ENCODE measurements around the gene INPP5J. TPM values are rescaled to one million over a fixed set of nuclear protein-coding genes. Genes with fewer than 3 reads are reported as not detected.

INPP5J gene
- polyA plus RNA-seq, 1 donor from 2014 or later: 3.7 TPM

DNA sequence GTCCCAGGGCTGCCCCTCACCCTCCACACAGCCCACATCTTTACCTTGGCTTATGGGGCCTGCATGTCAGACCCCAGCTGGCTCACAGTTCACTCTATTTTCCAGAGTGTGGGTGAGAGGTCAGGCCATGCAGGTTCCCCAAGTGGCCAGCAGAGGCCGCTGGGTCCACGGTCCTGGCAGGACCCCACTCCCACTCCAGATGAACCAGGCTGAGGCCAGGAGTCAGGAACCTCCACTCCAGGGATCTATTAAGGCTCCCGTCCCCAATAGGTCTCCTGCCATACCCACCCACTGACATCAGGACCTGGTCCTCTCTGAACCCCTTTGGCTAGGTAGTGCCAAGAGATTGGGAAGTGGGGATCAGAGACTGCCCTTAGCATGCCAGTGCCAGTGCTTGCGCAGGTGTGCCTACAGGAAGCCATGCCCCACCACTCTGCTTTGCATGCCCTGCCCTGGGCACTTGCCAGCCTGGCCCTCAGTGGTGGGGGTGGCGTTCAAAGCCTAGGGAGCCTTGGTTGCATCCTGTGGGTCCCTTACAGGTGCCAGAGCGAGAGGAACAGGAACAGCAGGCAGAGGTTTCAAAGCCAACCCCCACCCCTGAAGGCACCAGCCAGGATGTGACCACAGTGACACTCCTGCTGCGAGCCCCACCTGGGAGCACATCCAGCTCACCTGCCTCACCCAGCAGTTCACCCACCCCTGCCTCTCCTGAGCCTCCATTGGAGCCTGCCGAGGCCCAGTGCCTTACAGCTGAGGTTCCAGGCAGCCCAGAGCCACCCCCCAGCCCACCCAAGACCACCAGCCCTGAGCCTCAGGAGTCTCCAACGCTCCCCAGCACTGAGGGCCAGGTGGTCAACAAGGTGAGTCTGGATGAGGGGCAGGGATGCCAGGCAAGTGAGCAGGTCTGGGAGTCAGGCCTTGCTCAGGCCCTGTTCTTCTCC, 33.3 kb upstream of the INPP5J start:
- no peak overlapping the region for H3K27ac ChIP-seq (ENCODE audit: low read length)
- no peak overlapping the region for H3K9ac ChIP-seq (ENCODE audit: low read length)
- no peak overlapping the region for H3K4me3 ChIP-seq (ENCODE audit: low read length)
- no peaks in the 10 kb centered on the region for H3K9me2 ChIP-seq (ENCODE audit: insufficient read depth, low read length)
- no peaks in the 10 kb centered on the region for H3K79me2 ChIP-seq (replicated peaks; ENCODE audit: insufficient read depth, low read length)
- H3K36me3 ChIP-seq (ENCODE audit: insufficient read depth, low read length): no peaks in the 10 kb centered on the region
- H3K9me3 ChIP-seq (ENCODE audit: low read length): no peaks in the 10 kb centered on the region
- H3K4me2 ChIP-seq (ENCODE audit: low read length): no peak overlapping the region
- H3F3A ChIP-seq (ENCODE audit: insufficient read depth, low read length, poor library complexity, severe bottlenecking): no peaks in the 10 kb centered on the region
- H4K20me1 ChIP-seq (ENCODE audit: insufficient read depth): no peaks in the 10 kb centered on the region
- TF ChIP-seq TAF1 (IDR thresholded peaks at IDR 0.05; ENCODE audit: low read depth) (no peak), EZH2 (IDR thresholded peaks at IDR 0.05; ENCODE audit: borderline replicate concordance, insufficient read depth, low read length, poor library complexity, severe bottlenecking) (no peak), EP300 (conservative IDR thresholded peaks at IDR 0.05; ENCODE audit: poor library complexity, severe bottlenecking) (no peak), POLR2AphosphoS5 (IDR thresholded peaks at IDR 0.05) (no peak), RAD21 (conservative IDR thresholded peaks at IDR 0.05) (peak; percentile 76), SMC3 (conservative IDR thresholded peaks at IDR 0.05; ENCODE audit: poor library complexity) (peak; percentile 76), MXI1 (conservative IDR thresholded peaks at IDR 0.05; ENCODE audit: poor library complexity, severe bottlenecking) (no peak)
- TF ChIP-seq, protein P1, sequence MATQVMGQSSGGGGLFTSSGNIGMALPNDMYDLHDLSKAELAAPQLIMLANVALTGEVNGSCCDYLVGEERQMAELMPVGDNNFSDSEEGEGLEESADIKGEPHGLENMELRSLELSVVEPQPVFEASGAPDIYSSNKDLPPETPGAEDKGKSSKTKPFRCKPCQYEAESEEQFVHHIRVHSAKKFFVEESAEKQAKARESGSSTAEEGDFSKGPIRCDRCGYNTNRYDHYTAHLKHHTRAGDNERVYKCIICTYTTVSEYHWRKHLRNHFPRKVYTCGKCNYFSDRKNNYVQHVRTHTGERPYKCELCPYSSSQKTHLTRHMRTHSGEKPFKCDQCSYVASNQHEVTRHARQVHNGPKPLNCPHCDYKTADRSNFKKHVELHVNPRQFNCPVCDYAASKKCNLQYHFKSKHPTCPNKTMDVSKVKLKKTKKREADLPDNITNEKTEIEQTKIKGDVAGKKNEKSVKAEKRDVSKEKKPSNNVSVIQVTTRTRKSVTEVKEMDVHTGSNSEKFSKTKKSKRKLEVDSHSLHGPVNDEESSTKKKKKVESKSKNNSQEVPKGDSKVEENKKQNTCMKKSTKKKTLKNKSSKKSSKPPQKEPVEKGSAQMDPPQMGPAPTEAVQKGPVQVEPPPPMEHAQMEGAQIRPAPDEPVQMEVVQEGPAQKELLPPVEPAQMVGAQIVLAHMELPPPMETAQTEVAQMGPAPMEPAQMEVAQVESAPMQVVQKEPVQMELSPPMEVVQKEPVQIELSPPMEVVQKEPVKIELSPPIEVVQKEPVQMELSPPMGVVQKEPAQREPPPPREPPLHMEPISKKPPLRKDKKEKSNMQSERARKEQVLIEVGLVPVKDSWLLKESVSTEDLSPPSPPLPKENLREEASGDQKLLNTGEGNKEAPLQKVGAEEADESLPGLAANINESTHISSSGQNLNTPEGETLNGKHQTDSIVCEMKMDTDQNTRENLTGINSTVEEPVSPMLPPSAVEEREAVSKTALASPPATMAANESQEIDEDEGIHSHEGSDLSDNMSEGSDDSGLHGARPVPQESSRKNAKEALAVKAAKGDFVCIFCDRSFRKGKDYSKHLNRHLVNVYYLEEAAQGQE (IDR thresholded peaks at IDR 0.05; ENCODE audit: borderline replicate concordance): no peak
- TF ChIP-seq, protein P2, sequence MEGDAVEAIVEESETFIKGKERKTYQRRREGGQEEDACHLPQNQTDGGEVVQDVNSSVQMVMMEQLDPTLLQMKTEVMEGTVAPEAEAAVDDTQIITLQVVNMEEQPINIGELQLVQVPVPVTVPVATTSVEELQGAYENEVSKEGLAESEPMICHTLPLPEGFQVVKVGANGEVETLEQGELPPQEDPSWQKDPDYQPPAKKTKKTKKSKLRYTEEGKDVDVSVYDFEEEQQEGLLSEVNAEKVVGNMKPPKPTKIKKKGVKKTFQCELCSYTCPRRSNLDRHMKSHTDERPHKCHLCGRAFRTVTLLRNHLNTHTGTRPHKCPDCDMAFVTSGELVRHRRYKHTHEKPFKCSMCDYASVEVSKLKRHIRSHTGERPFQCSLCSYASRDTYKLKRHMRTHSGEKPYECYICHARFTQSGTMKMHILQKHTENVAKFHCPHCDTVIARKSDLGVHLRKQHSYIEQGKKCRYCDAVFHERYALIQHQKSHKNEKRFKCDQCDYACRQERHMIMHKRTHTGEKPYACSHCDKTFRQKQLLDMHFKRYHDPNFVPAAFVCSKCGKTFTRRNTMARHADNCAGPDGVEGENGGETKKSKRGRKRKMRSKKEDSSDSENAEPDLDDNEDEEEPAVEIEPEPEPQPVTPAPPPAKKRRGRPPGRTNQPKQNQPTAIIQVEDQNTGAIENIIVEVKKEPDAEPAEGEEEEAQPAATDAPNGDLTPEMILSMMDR (IDR thresholded peaks at IDR 0.05; ENCODE audit: poor library complexity, severe bottlenecking): peak; percentile 80
- H2AFZ ChIP-seq (ENCODE audit: low read depth, low read length): no peak overlapping the region
- H3K27me3 ChIP-seq (ENCODE audit: insufficient read depth, low read depth, low read length): peaks cover 13% of the 10 kb centered on the region

GRCh38 chr22:31090217-31091085, 32.3 kb upstream of the INPP5J start:
- Histone ChIP-seq H3K79me2 (replicated peaks; ENCODE audit: insufficient read depth, low read length) (no peaks in the 10 kb centered on the region), H3K9me3 (ENCODE audit: low read length) (no peaks in the 10 kb centered on the region), H3F3A (ENCODE audit: insufficient read depth, low read length, poor library complexity, severe bottlenecking) (no peaks in the 10 kb centered on the region), H3K36me3 (ENCODE audit: insufficient read depth, low read length) (no peaks in the 10 kb centered on the region), H3K27ac (ENCODE audit: low read length) (no peak overlapping the region), H3K9me2 (ENCODE audit: insufficient read depth, low read length) (no peaks in the 10 kb centered on the region), H3K27me3 (ENCODE audit: insufficient read depth, low read depth, low read length) (peaks cover 3% of the 10 kb centered on the region), H4K20me1 (ENCODE audit: insufficient read depth) (no peaks in the 10 kb centered on the region), H3K4me3 (ENCODE audit: low read length) (no peak overlapping the region), H3K4me2 (ENCODE audit: low read length) (no peak overlapping the region), H2AFZ (ENCODE audit: low read depth, low read length) (no peak overlapping the region), H3K9ac (ENCODE audit: low read length) (no peak overlapping the region)
- no peak for TF ChIP-seq EP300 (conservative IDR thresholded peaks at IDR 0.05; ENCODE audit: poor library complexity, severe bottlenecking)
